GM12891 (cell line): ENCODE measurements around the gene SARS1.

Experiments
- POLR2A ChIP-seq: IDR thresholded peaks from 2 replicates; pipeline ENCODE4 v1.6.1; 2011; ENCODE audit warnings: low read depth, low read length, control low read depth
- POLR2AphosphoS5 ChIP-seq: IDR thresholded peaks from 2 replicates; pipeline ENCODE4 v1.6.1; 2011; ENCODE audit warnings: low read depth, low read length, control low read depth

DNA sequence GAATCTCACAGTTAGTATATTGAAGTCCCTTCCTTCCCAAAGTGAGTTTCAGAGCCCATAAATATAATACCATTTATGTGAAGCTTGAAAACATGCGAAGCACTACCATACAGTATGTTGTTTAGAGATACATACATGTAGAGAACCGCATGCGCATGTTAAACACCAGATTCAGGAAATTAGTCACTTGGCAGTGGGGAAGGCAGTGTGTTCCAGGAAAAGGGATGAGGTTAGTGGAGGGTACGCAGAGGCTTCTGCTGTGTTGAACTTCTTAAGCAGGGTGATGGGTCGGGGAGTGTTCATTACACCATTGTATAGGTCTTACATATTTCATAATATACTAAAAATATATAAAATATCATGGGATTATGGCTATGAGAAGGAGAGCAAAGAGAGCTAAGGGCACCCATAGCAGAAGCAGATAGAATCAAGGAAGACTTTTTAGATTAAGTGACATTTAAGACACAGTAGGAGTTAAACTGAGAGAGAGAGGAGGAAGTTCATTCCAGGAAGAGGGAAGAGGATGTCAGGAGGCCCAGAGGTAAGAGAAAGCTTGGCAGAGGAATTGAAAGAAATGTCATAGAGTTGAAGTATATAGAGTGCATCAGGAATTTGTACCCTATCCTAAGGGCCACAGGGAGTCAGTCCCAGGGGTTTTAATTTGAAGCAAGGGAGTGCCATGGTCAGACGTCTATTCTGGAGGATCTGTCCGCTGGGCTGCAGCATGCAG lies 43.5 kb upstream of the SARS1 start:
- TF ChIP-seq POLR2AphosphoS5 (no peak), POLR2A (no peak)
